Neuronal stem cell (in vitro differentiated cells): Measurements from ENCODE around the gene PEX14.

Experiments
- DNase-seq: peaks from one replicate; pipeline ENCODE4 v3.0.0-alpha.2; 2013; ENCODE audit warnings: low spot score
- H2AFZ ChIP-seq: one replicate; pipeline ENCODE4 v1.6.1; 2013; ENCODE audit warnings: mild to moderate bottlenecking, low read length, inconsistent platforms
- H2AK5ac ChIP-seq: 2 replicates; pipeline ENCODE4 v1.6.1; 2013; ENCODE audit warnings: low read depth, mild to moderate bottlenecking, inconsistent platforms, low read length, moderate library complexity, mixed read lengths
- H2BK120ac ChIP-seq: 2 replicates; pipeline ENCODE4 v1.6.1; 2013; ENCODE audit warnings: low read depth, mild to moderate bottlenecking, inconsistent platforms, low read length, moderate library complexity, mixed read lengths
- H2BK12ac ChIP-seq: one replicate; pipeline ENCODE4 v1.6.1; 2013; ENCODE audit warnings: low read length, inconsistent platforms
- H2BK15ac ChIP-seq: 2 replicates; pipeline ENCODE4 v1.6.1; 2013; ENCODE audit warnings: mild to moderate bottlenecking, low read length, inconsistent platforms, mixed read lengths
- H2BK5ac ChIP-seq: one replicate; pipeline ENCODE4 v1.6.1; 2013; ENCODE audit warnings: inconsistent platforms, mild to moderate bottlenecking, low read length, moderate library complexity
- H3K14ac ChIP-seq: one replicate; pipeline ENCODE4 v1.6.1; 2013; ENCODE audit warnings: low read length, inconsistent platforms
- H3K18ac ChIP-seq: 2 replicates; pipeline ENCODE4 v1.6.1; 2013; ENCODE audit warnings: low read length, inconsistent platforms
- H3K23ac ChIP-seq: 2 replicates; pipeline ENCODE4 v1.6.1; 2013; ENCODE audit warnings: low read depth, mild to moderate bottlenecking, mixed read lengths, low read length, inconsistent platforms; ENCODE audit not compliant: poor library complexity
- H3K27ac ChIP-seq: replicated peaks from 3 replicates; pipeline ENCODE4 v1.5.1; 2013; ENCODE audit warnings: low read length, inconsistent platforms
- H3K27me3 ChIP-seq, 3 experiments: 2 replicates each; pipeline ENCODE4 v1.6.1; 2013; ENCODE audit warnings: low read length in 3 of 3, mild to moderate bottlenecking in 2 of 3, inconsistent platforms in 1 of 3, low read depth in 1 of 3, mixed read lengths in 1 of 3, moderate library complexity in 1 of 3; ENCODE audit not compliant: control insufficient read depth in 3 of 3, insufficient read depth in 3 of 3
- H3K36me3 ChIP-seq, 2 donors: replicated peaks in 1 of 2; 2 replicates each; pipeline ENCODE4 v1.6.1; 2013; ENCODE audit warnings: low read length in 2 of 2; ENCODE audit not compliant: control insufficient read depth in 2 of 2, insufficient read depth in 2 of 2
- H3K4ac ChIP-seq: 2 replicates; pipeline ENCODE4 v1.6.1; 2013; ENCODE audit warnings: inconsistent platforms, mild to moderate bottlenecking, low read length, moderate library complexity
- H3K4me1 ChIP-seq, 2 donors: 1 replicate in 1 of 2; 2 replicates in 1 of 2; pipeline ENCODE4 v1.6.1; 2013; ENCODE audit warnings: low read length in 2 of 2, low read depth in 1 of 2; ENCODE audit not compliant: control insufficient read depth in 2 of 2, insufficient read depth in 1 of 2
- H3K4me2 ChIP-seq: one replicate; pipeline ENCODE4 v1.6.1; 2013; ENCODE audit warnings: mild to moderate bottlenecking, low read length, inconsistent platforms; ENCODE audit not compliant: insufficient read depth, poor library complexity, severe bottlenecking
- H3K4me3 ChIP-seq, 2 donors: 2 replicates each; pipeline ENCODE4 v1.5.1; 2013; ENCODE audit warnings: low read length in 2 of 2, mild to moderate bottlenecking in 2 of 2, inconsistent platforms in 1 of 2, moderate library complexity in 1 of 2
- H3K79me1 ChIP-seq: one replicate; pipeline ENCODE4 v1.6.1; 2013; ENCODE audit warnings: low read depth, mild to moderate bottlenecking, inconsistent platforms, low read length, moderate library complexity
- H3K9ac ChIP-seq: one replicate; pipeline ENCODE4 v1.6.1; 2013; ENCODE audit warnings: mild to moderate bottlenecking, low read depth, low read length, inconsistent platforms; ENCODE audit not compliant: poor library complexity
- H3K9me3 ChIP-seq, 2 donors: replicated peaks in 1 of 2; 2 replicates each; pipeline versions ENCODE3 to v1.6.1; 2013; ENCODE audit warnings: low read length in 2 of 2, mild to moderate bottlenecking in 2 of 2, inconsistent platforms in 1 of 2, low read depth in 1 of 2, mixed read lengths in 1 of 2, moderate library complexity in 1 of 2; ENCODE audit not compliant: control insufficient read depth in 2 of 2, insufficient read depth in 1 of 2
- H4K8ac ChIP-seq: one replicate; pipeline ENCODE4 v1.6.1; 2013; ENCODE audit warnings: low read depth, mild to moderate bottlenecking, inconsistent platforms, low read length, moderate library complexity
- H4K91ac ChIP-seq: one replicate; pipeline ENCODE4 v1.6.1; 2013; ENCODE audit warnings: low read length, low read depth, mild to moderate bottlenecking, inconsistent platforms; ENCODE audit not compliant: poor library complexity
- WGBS, 2 donors: extraction: QIAGEN DNeasy Blood & Tissue Kit; methylation state at CpG; one replicate each; pipeline ENCODE4 v1.1.7; 2013; ENCODE audit warnings: missing lambda C conversion rate in 2 of 2, mixed read lengths in 1 of 2; ENCODE audit not compliant: insufficient read length in 2 of 2, insufficient replicate concordance in 1 of 2; ENCODE audit errors: extremely low coverage in 2 of 2; 5-methylcytosine and 5-hydroxymethylcytosine counted together

PEX14 gene

GRCh38 chr1:10673109-10673711 is 198.5 kb downstream of the PEX14 start:
- H3K79me1 ChIP-seq, result peaks cover 7% of the 10 kb centered on the region
- H4K91ac ChIP-seq, result no peak overlapping the region
- no peak overlapping the region for H2BK5ac ChIP-seq
- H3K18ac ChIP-seq, result no peak overlapping the region
- peak overlapping the region; percentile 79 for H2BK12ac ChIP-seq
- DNase-seq, result no peak
- H3K36me3 ChIP-seq, result no peaks in the 10 kb centered on the region
- H3K4me2 ChIP-seq, result no peak overlapping the region
- WGBS, 2 donors, result no CpG with 5 or more reads among the region's 19 CpGs
- peak overlapping the region; percentile 77 for H3K14ac ChIP-seq
- no peak overlapping the region for H2BK120ac ChIP-seq
- H3K23ac ChIP-seq, result peak overlapping the region; percentile 48
- no peak overlapping the region for H4K8ac ChIP-seq
- no peak overlapping the region for H3K4me3 ChIP-seq
- H2AK5ac ChIP-seq, result peak overlapping the region; percentile 17
- H3K27ac ChIP-seq, result no peak overlapping the region
- no peak overlapping the region for H2AFZ ChIP-seq
- peaks cover 30 to 68% of the 10 kb centered on the region in 2 donors for H3K4me1 ChIP-seq
- H3K4ac ChIP-seq, result no peak overlapping the region
- H3K27me3 ChIP-seq, result no peaks in the 10 kb centered on the region
- no peak overlapping the region for H3K9ac ChIP-seq
- no peaks in the 10 kb centered on the region for H3K9me3 ChIP-seq
- peak overlapping the region; percentile 31 for H2BK15ac ChIP-seq

DNA sequence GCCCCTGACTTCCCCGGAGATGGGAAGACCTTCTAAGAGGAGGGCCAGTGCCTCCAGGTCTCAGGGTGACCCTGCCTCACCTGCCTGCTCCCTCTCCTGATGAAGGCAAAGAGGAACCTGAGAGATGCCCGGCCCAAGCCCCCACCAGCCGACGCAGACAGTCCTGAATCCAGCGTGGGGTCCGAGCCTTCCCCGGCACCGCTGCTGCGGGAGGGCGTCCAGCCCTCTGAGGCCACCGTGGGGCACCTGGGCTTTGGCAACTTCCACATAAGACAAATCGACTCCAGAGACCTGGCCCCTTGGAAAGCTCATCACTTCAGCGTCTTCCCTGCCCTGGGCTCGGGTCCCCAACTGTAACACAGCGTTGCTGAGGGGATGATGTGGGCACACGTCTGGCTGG is 199.5 kb downstream of the PEX14 start:
- H3K9ac ChIP-seq, result no peak overlapping the region
- H2AFZ ChIP-seq, result no peak overlapping the region
- H4K8ac ChIP-seq, result no peak overlapping the region
- no peak overlapping the region for H3K27ac ChIP-seq
- H3K79me1 ChIP-seq, result peaks cover 7% of the 10 kb centered on the region
- H2BK12ac ChIP-seq, result no peak overlapping the region
- no peak overlapping the region for H3K23ac ChIP-seq
- H2AK5ac ChIP-seq, result no peak overlapping the region
- H2BK120ac ChIP-seq, result no peak overlapping the region
- H3K4me3 ChIP-seq, result no peak overlapping the region
- no peaks in the 10 kb centered on the region for H3K9me3 ChIP-seq
- H3K4ac ChIP-seq, result no peak overlapping the region
- H3K36me3 ChIP-seq, result no peaks in the 10 kb centered on the region
- no peak overlapping the region for H3K14ac ChIP-seq
- H3K18ac ChIP-seq, result no peak overlapping the region
- H3K27me3 ChIP-seq, result no peaks in the 10 kb centered on the region
- H3K4me2 ChIP-seq, result no peak overlapping the region
- DNase-seq, result no peak
- no peak overlapping the region for H2BK5ac ChIP-seq
- H2BK15ac ChIP-seq, result no peak overlapping the region
- H3K4me1 ChIP-seq, result peaks cover 27 to 60% of the 10 kb centered on the region in 2 donors
- no peak overlapping the region for H4K91ac ChIP-seq
- no CpG with 5 or more reads among the region's 16 CpGs for WGBS, 2 donors

GRCh38 chr1:10674700-10675609 is 200.2 kb downstream of the PEX14 start:
- no peak overlapping the region for H3K23ac ChIP-seq
- H3K14ac ChIP-seq, result no peak overlapping the region
- WGBS, 2 donors, result no CpG with 5 or more reads among the region's 29 CpGs
- peak overlapping the region; percentile 52 for H2BK15ac ChIP-seq
- peaks cover 31 to 64% of the 10 kb centered on the region in 2 donors for H3K4me1 ChIP-seq
- H2BK5ac ChIP-seq, result peak overlapping the region; percentile 57
- H4K91ac ChIP-seq, result no peak overlapping the region
- no peak overlapping the region for H4K8ac ChIP-seq
- H3K27me3 ChIP-seq, result no peaks in the 10 kb centered on the region
- no peak for DNase-seq
- H2AFZ ChIP-seq, result no peak overlapping the region
- no peak overlapping the region for H3K4me2 ChIP-seq
- no peak overlapping the region for H3K4ac ChIP-seq
- H3K79me1 ChIP-seq, result peaks cover 7% of the 10 kb centered on the region
- H3K27ac ChIP-seq, result no peak overlapping the region
- H2BK12ac ChIP-seq, result no peak overlapping the region
- no peaks in the 10 kb centered on the region for H3K36me3 ChIP-seq
- no peaks in the 10 kb centered on the region for H3K9me3 ChIP-seq
- no peak overlapping the region for H2BK120ac ChIP-seq
- H2AK5ac ChIP-seq, result peak overlapping the region; percentile 33
- peak overlapping the region; percentile 35 for H3K18ac ChIP-seq
- no peak overlapping the region for H3K9ac ChIP-seq
- no peak overlapping the region for H3K4me3 ChIP-seq

DNA sequence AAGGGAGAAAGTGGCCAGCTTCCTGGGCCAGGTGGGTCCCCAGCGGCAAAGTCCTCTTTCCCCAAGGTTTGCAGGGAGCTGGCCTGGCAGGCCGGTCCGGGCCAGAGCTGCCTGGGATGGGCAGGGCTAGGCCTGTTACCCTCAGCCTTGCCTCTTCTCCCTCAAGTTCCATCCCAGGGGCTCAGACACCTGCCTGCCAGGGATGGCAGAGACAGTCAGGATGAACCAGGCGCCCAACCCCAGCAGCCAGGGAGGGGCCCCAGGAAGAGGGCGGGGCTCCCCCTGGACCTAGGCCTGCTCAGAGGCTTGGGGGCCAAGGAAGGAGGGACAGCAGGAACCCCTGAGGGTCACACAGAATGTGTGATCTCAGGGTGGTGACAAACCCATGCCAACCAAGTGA is 201.1 kb downstream of the PEX14 start:
- Histone ChIP-seq H3K4me3 (no peak overlapping the region), H2BK15ac (no peak overlapping the region), H2BK5ac (peak overlapping the region; percentile 57), H2BK120ac (peak overlapping the region; percentile 50), H2AFZ (no peak overlapping the region), H3K4ac (peak overlapping the region; percentile 78), H3K18ac (peak overlapping the region; percentile 80), H2BK12ac (no peak overlapping the region), H3K27ac (no peak overlapping the region), H4K91ac (no peak overlapping the region), H3K4me1 (peaks cover 30 to 63% of the 10 kb centered on the region in 2 donors), H3K23ac (peak overlapping the region; percentile 89), H4K8ac (no peak overlapping the region), H3K79me1 (peaks cover 6% of the 10 kb centered on the region), H3K27me3 (no peaks in the 10 kb centered on the region), H3K14ac (no peak overlapping the region), H3K4me2 (no peak overlapping the region), H3K9ac (no peak overlapping the region), H3K9me3 (no peaks in the 10 kb centered on the region), H3K36me3 (no peaks in the 10 kb centered on the region), H2AK5ac (peak overlapping the region; percentile 33)
- WGBS, 2 donors, result no CpG with 5 or more reads among the region's 5 CpGs
- DNase-seq, result no peak
